T-helper 17 cell (primary cell): ENCODE results near the gene SLC22A4. TPM values are rescaled to one million over a fixed set of nuclear protein-coding genes. Genes with fewer than 3 reads are reported as not detected.

Experiments
- ATAC-seq: fragments of 150-1000 bp; cut with Tn5 transposase; 2 replicates; pipeline ENCODE4 v1.10.0; 2021; ENCODE audit warnings: mild to moderate bottlenecking, moderate library complexity
- DNase-seq, 3 donors: peaks; one replicate each; pipeline versions ENCODE4 v3.0.0 to v3.0.0-alpha.2; 2020 to 2021
- H3K9me3 ChIP-seq: one replicate; pipeline ENCODE4 v1.7.0; 2013; ENCODE audit warnings: low read length, mild to moderate bottlenecking; ENCODE audit not compliant: control insufficient read depth, poor library complexity, severe bottlenecking
- H3K27ac Mint-ChIP-seq: one replicate; pipeline ENCODE4 v1.8.0; 2022; ENCODE audit warnings: mild to moderate bottlenecking, moderate library complexity, mixed read lengths
- H3K27me3 Mint-ChIP-seq: one replicate; pipeline ENCODE4 v1.8.0; 2022; ENCODE audit warnings: mixed read lengths
- H3K36me3 Mint-ChIP-seq: one replicate; pipeline ENCODE4 v1.8.0; 2022; ENCODE audit warnings: low read depth, mixed read lengths
- H3K4me1 Mint-ChIP-seq: one replicate; pipeline ENCODE4 v1.8.0; 2022; ENCODE audit warnings: mild to moderate bottlenecking, mixed read lengths
- H3K4me3 Mint-ChIP-seq: one replicate; pipeline ENCODE4 v1.8.0; 2022; ENCODE audit warnings: mild to moderate bottlenecking, moderate library complexity, mixed read lengths
- total RNA-seq, 4 donors: library from RNA in 2 of 4; stranded (reverse) in 2 of 4; gene quantifications; one replicate each; pipeline ENCODE4 v1.2.3 and lab custom pipeline; 2022 to 2026

SLC22A4 gene
- total RNA-seq, 2 donors from 2014 or later, result 0.70 TPM; not detected in 1

- no peak for DNase-seq
- H3K36me3 Mint-ChIP-seq, result no peaks in the 10 kb centered on the region
- H3K4me1 Mint-ChIP-seq, result peaks cover 8% of the 10 kb centered on the region
- no peaks in the 10 kb centered on the region for H3K27me3 Mint-ChIP-seq
- H3K4me3 Mint-ChIP-seq, result no peak overlapping the region
- H3K27ac Mint-ChIP-seq, result no peak overlapping the region
- H3K9me3 ChIP-seq, result no peaks in the 10 kb centered on the region
- ATAC-seq, result no peak
Observed at GRCh38 chr5:132266836-132267160, 27.4 kb upstream of the SLC22A4 start.

- no peak for DNase-seq
- H3K27me3 Mint-ChIP-seq, result no peaks in the 10 kb centered on the region
Observed at GRCh38 chr5:132267166-132267739, 26.9 kb upstream of the SLC22A4 start.

GRCh38 chr5:132267931-132268768 is 26.0 kb upstream of the SLC22A4 start:
- H3K27me3 Mint-ChIP-seq, result peaks cover 5% of the 10 kb centered on the region

More at GRCh38 chr5:132267166-132267739, 26.9 kb upstream of the SLC22A4 start:
- Mint-ChIP-seq H3K36me3 (no peaks in the 10 kb centered on the region), H3K27ac (peak overlapping the region; percentile 69), H3K4me1 (peaks cover 6% of the 10 kb centered on the region), H3K4me3 (no peak overlapping the region)
- ATAC-seq, result no peak
- no peaks in the 10 kb centered on the region for H3K9me3 ChIP-seq

GRCh38 chr5:132268769-132269551 is 25.2 kb upstream of the SLC22A4 start:
- Mint-ChIP-seq H3K36me3 (no peaks in the 10 kb centered on the region), H3K27me3 (peaks cover 13% of the 10 kb centered on the region), H3K4me1 (peaks cover 18% of the 10 kb centered on the region), H3K4me3 (no peak overlapping the region), H3K27ac (no peak overlapping the region)
- ATAC-seq (no peak), DNase-seq (no peak)
- no peaks in the 10 kb centered on the region for H3K9me3 ChIP-seq

More at GRCh38 chr5:132267931-132268768, 26.0 kb upstream of the SLC22A4 start:
- DNase-seq (no peak), ATAC-seq (no peak)
- Mint-ChIP-seq H3K4me1 (peaks cover 11% of the 10 kb centered on the region), H3K36me3 (no peaks in the 10 kb centered on the region), H3K27ac (peak overlapping the region; percentile 69), H3K4me3 (no peak overlapping the region)
- H3K9me3 ChIP-seq, result no peaks in the 10 kb centered on the region

GRCh38 chr5:132269635-132270334 is 24.4 kb upstream of the SLC22A4 start:
- peaks cover 18% of the 10 kb centered on the region for H3K4me1 Mint-ChIP-seq
- no peaks in the 10 kb centered on the region for H3K36me3 Mint-ChIP-seq
- ATAC-seq (no peak), DNase-seq (no peak)
- no peaks in the 10 kb centered on the region for H3K9me3 ChIP-seq
- H3K4me3 Mint-ChIP-seq, result no peak overlapping the region
- H3K27ac Mint-ChIP-seq, result no peak overlapping the region
- H3K27me3 Mint-ChIP-seq, result peaks cover 21% of the 10 kb centered on the region

- no peak overlapping the region for H3K4me3 Mint-ChIP-seq
- H3K9me3 ChIP-seq, result no peaks in the 10 kb centered on the region
- peaks cover 20% of the 10 kb centered on the region for H3K4me1 Mint-ChIP-seq
- H3K36me3 Mint-ChIP-seq, result no peaks in the 10 kb centered on the region
- no peak for DNase-seq
- H3K27ac Mint-ChIP-seq, result no peak overlapping the region
- ATAC-seq, result no peak
- H3K27me3 Mint-ChIP-seq, result peaks cover 26% of the 10 kb centered on the region
Observed at GRCh38 chr5:132270335-132270665, 23.9 kb upstream of the SLC22A4 start.

- no peak overlapping the region for H3K4me3 Mint-ChIP-seq
- H3K4me1 Mint-ChIP-seq, result peaks cover 20% of the 10 kb centered on the region
- no peaks in the 10 kb centered on the region for H3K36me3 Mint-ChIP-seq
- peaks cover 30% of the 10 kb centered on the region for H3K27me3 Mint-ChIP-seq
- no peaks in the 10 kb centered on the region for H3K9me3 ChIP-seq
- H3K27ac Mint-ChIP-seq, result no peak overlapping the region
- ATAC-seq (no peak), DNase-seq (no peak)
Observed at GRCh38 chr5:132270706-132271105, 23.5 kb upstream of the SLC22A4 start.

GRCh38 chr5:132271251-132272246 is 22.6 kb upstream of the SLC22A4 start:
- DNase-seq, result no peak
- H3K4me3 Mint-ChIP-seq, result peak overlapping the region; percentile 69
- H3K36me3 Mint-ChIP-seq, result no peaks in the 10 kb centered on the region
- peak; percentile 14 for ATAC-seq
- H3K4me1 Mint-ChIP-seq, result peaks cover 20% of the 10 kb centered on the region
- peak overlapping the region; percentile 32 for H3K27ac Mint-ChIP-seq
- H3K9me3 ChIP-seq, result no peaks in the 10 kb centered on the region
- peaks cover 33% of the 10 kb centered on the region for H3K27me3 Mint-ChIP-seq

- peaks cover 38% of the 10 kb centered on the region for H3K27me3 Mint-ChIP-seq
- no peaks in the 10 kb centered on the region for H3K36me3 Mint-ChIP-seq
- peak overlapping the region; percentile 69 for H3K4me3 Mint-ChIP-seq
- no peaks in the 10 kb centered on the region for H3K9me3 ChIP-seq
- peaks cover 18% of the 10 kb centered on the region for H3K4me1 Mint-ChIP-seq
- peak overlapping the region; percentile 32 for H3K27ac Mint-ChIP-seq
- peak; percentile 50 for ATAC-seq
- DNase-seq, result peak; percentile 30 to 57 (median 38)
Observed at GRCh38 chr5:132272311-132273210, 21.6 kb upstream of the SLC22A4 start.

GRCh38 chr5:132273631-132274030 is 20.6 kb upstream of the SLC22A4 start:
- H3K4me3 Mint-ChIP-seq, result no peak overlapping the region
- H3K9me3 ChIP-seq, result no peaks in the 10 kb centered on the region
- H3K27me3 Mint-ChIP-seq, result peaks cover 38% of the 10 kb centered on the region
- H3K4me1 Mint-ChIP-seq, result peaks cover 15% of the 10 kb centered on the region
- no peak overlapping the region for H3K27ac Mint-ChIP-seq
- H3K36me3 Mint-ChIP-seq, result no peaks in the 10 kb centered on the region
- ATAC-seq (no peak), DNase-seq (no peak)

- Mint-ChIP-seq H3K36me3 (no peaks in the 10 kb centered on the region), H3K4me1 (peaks cover 15% of the 10 kb centered on the region), H3K27ac (no peak overlapping the region), H3K27me3 (peaks cover 42% of the 10 kb centered on the region), H3K4me3 (peak overlapping the region; percentile 67)
- DNase-seq (no peak), ATAC-seq (no peak)
- H3K9me3 ChIP-seq, result no peaks in the 10 kb centered on the region
Observed at GRCh38 chr5:132274050-132274792, 20.0 kb upstream of the SLC22A4 start.
